Psoas muscle (tissue), 8 donors: ENCODE results near the gene CCNY. TPM values are rescaled to one million over a fixed set of nuclear protein-coding genes. Genes with fewer than 3 reads are reported as not detected.

Source experiments
- ATAC-seq, 4 donors: fragments of 200-7000 bp; cut with Tn5 transposase; one replicate each; pipeline ENCODE4 v1.9.1; 2020; ENCODE audit warnings: moderate library complexity in 3 of 4, mild to moderate bottlenecking in 2 of 4
- DNase-seq, 2 donors: peaks; one replicate each; pipeline ENCODE4 v3.0.0-alpha.2; 2020
- H3K27ac ChIP-seq: fragments of 200-600 bp; one replicate; pipeline ENCODE4 v1.8.0; 2022
- H3K27me3 ChIP-seq, 3 donors: fragments of 200-600 bp in 1 of 3; one replicate each; pipeline versions ENCODE4 v1.6.1 to v1.8.0; 2013 to 2022; ENCODE audit warnings: low read length in 2 of 3, mild to moderate bottlenecking in 2 of 3, moderate library complexity in 1 of 3; ENCODE audit not compliant: insufficient read depth in 3 of 3
- H3K36me3 ChIP-seq, 2 donors: fragments of 200-600 bp in 1 of 2; one replicate each; pipeline versions ENCODE4 v1.6.1 to v1.8.0; 2013 to 2022; ENCODE audit warnings: low read depth in 1 of 2, mild to moderate bottlenecking in 1 of 2, moderate library complexity in 1 of 2; ENCODE audit not compliant: insufficient read depth in 1 of 2
- H3K4me1 ChIP-seq: fragments of 200-600 bp; one replicate; pipeline ENCODE4 v1.8.0; 2022
- H3K4me3 ChIP-seq: fragments of 200-600 bp; one replicate; pipeline ENCODE4 v1.8.0; 2022; ENCODE audit warnings: mild to moderate bottlenecking
- H3K9me3 ChIP-seq: fragments of 200-600 bp; one replicate; pipeline ENCODE4 v1.8.0; 2022
- WGBS, 3 donors: extraction: QIAGEN DNeasy Blood & Tissue Kit; methylation state at CpG; one replicate each; pipeline versions ENCODE4 v1.1.6 to v1.1.7; 2013; 5-methylcytosine and 5-hydroxymethylcytosine counted together
- intact Hi-C, 2 donors: fragments of 100-400 bp; cut with DNase I; formaldehyde crosslinking; loops; one replicate each; pipeline versions ENCODE4 v1.11.0 to v1.14.2; 2022
- polyA plus RNA-seq, 3 donors: library from polyadenylated mRNA; stranded (reverse); fragments of 200-250 nt; gene quantifications; one replicate each; pipeline ENCODE4 v1.2.3, GENCODE V29; 2013
- total RNA-seq, 4 donors: library from RNA; stranded (reverse); fragmentation: NEBNext Ultra II Directional in 2 of 4; extraction: Animal tissue kit (Norgen Biotek cat#: 25700) in 2 of 4; gene quantifications; one replicate each; pipeline versions ENCODE4 v1.2.1 to v1.2.4, GENCODE V29; 2021 to 2023
- TF ChIP-seq, protein P1 (sequence below): fragments of 200-600 bp; IDR thresholded peaks from one replicate; pipeline ENCODE4 v1.8.0; 2022; ENCODE audit warnings: antibody characterized with exemption
- donor health status: healthy with polysubstance abuse.
- donor health status: DM: no; HTN: no; CAD: no; lungs with moderate emphysema.
- donor health status: Bipolar disorder and iron deficiency.
- donor health status: healthy.
- donor health status: DM: yes; HTN: yes; CAD: no.
- donor health status: DM: no; HTN: no; CAD: no.
- donor health status: DM: no; HTN: no; CAD: no.
- donor health status: DM: yes; HTN: yes; CAD: no.

The CCNY gene
- total and polyA plus RNA-seq, 7 donors = 21.2 to 55.8 (median 47.0) TPM

DNA sequence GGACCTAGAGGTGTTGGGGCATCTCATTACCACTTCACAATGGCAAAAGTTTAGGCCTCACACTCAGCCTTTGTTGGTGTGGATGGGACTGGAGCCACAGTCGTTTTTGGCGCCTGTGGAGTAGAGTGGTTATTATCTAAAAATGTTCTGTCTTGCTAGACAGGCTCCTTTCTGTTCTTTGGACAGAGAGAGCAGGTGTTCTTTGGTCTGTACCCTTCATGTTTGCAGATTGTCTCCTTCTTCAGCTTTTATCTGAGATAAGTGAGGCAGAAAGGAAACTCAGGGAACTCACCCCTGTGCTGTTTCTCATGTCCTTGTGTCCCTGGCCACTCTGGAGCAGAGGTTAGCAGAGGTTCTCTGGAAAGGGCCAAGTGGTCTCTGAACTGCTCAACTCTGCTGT is 103.7 kb downstream of the CCNY start:
- Histone ChIP-seq H3K4me3 (no peak overlapping the region), H3K4me1 (peaks cover 2% of the 10 kb centered on the region), H3K36me3 (no peaks in the 10 kb centered on the region), H3K27me3 (no peaks in the 10 kb centered on the region), H3K9me3 (peaks cover 19% of the 10 kb centered on the region), H3K27ac (no peak overlapping the region)
- TF ChIP-seq, protein P1, sequence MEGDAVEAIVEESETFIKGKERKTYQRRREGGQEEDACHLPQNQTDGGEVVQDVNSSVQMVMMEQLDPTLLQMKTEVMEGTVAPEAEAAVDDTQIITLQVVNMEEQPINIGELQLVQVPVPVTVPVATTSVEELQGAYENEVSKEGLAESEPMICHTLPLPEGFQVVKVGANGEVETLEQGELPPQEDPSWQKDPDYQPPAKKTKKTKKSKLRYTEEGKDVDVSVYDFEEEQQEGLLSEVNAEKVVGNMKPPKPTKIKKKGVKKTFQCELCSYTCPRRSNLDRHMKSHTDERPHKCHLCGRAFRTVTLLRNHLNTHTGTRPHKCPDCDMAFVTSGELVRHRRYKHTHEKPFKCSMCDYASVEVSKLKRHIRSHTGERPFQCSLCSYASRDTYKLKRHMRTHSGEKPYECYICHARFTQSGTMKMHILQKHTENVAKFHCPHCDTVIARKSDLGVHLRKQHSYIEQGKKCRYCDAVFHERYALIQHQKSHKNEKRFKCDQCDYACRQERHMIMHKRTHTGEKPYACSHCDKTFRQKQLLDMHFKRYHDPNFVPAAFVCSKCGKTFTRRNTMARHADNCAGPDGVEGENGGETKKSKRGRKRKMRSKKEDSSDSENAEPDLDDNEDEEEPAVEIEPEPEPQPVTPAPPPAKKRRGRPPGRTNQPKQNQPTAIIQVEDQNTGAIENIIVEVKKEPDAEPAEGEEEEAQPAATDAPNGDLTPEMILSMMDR = no peak
- 80 to 88% (median 87%) methylated on average over 2 of the region's 2 CpGs for WGBS, 3 donors
- DNase-seq (no peak), ATAC-seq (no peak)
- intact Hi-C loops = no loop called here

DNA sequence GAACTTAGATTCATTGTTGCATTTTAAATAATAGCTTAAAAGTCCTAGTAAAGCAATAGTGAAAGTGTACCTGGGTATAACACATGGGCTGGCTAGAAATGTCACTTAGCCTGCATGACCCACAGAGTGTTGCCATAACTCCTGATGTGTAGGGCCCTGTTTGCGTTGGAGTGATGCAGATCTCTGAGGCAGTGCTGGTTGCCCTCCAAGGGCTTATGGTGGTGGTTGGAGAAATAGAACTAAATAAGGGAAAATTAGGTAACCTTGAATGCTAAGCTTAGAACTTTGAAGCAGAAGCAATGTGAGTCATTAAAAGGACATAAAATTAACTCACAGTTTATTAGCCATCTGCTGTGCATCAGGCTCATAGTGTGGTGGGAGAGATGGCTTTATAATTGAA is 105.7 kb downstream of the CCNY start:
- Histone ChIP-seq H3K4me3 (no peak overlapping the region), H3K4me1 (peaks cover 17% of the 10 kb centered on the region), H3K36me3 (no peaks in the 10 kb centered on the region), H3K27me3 (no peaks in the 10 kb centered on the region), H3K9me3 (peaks cover 19% of the 10 kb centered on the region), H3K27ac (peak overlapping the region; percentile 7)
- TF ChIP-seq, protein P1 = no peak
- ATAC-seq = no peak
- 93 to 97% (median 97%) methylated on average over 1 of the region's 1 CpG for WGBS, 3 donors
- no peak for DNase-seq
- intact Hi-C loops = no loop called here

DNA sequence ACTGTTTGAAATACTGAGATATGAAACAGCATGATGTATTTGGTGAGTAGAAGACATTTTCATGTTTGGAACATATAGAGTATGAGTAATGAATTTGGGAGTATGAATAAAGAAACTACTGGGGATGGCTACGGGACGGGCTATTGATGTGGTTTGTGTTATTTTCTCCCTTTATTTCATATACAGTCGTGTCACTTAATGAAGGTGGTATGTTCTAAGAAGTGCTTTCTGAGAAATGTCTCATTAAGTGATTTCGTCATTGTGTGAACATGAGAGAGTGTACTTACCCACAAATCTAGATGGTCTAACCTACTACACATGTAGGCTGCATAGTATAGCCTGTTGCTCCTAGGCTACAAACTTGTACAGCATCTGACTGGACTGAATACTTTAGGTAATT is 106.3 kb downstream of the CCNY start:
- Histone ChIP-seq H3K27me3 (no peaks in the 10 kb centered on the region), H3K4me3 (no peak overlapping the region), H3K27ac (no peak overlapping the region), H3K36me3 (no peaks in the 10 kb centered on the region), H3K4me1 (peaks cover 23% of the 10 kb centered on the region), H3K9me3 (peaks cover 19% of the 10 kb centered on the region)
- no peak for DNase-seq
- TF ChIP-seq, protein P1 = no peak
- intact Hi-C loops = no loop called here
- 94 to 99% (median 98%) methylated on average over 4 of the region's 4 CpGs for WGBS, 3 donors
- ATAC-seq = no peak

DNA sequence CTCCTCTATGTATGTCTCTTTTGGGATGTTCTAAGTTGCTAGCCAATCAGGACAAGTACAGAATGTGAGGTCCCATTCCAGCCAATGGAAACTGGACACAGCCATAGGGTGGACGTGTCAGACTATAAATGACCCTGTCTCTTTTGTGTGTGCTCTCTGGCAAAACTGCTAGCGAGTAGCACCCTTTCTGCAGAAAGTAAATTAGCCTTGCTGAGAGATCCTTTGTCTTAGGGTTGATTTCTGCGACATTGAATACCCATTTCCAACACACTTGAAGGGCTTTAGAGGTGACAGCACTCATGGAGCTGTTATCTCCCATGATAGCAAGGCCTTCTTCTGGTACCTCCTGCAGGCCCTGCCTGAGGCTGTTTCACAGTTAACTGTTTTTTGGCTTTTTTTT is 107.5 kb downstream of the CCNY start:
- intact Hi-C loops = no loop called here
- no peak for DNase-seq
- Histone ChIP-seq H3K4me3 (no peak overlapping the region), H3K9me3 (peaks cover 16% of the 10 kb centered on the region), H3K27ac (no peak overlapping the region), H3K27me3 (no peaks in the 10 kb centered on the region), H3K36me3 (no peaks in the 10 kb centered on the region), H3K4me1 (peaks cover 35% of the 10 kb centered on the region)
- TF ChIP-seq, protein P1 = no peak
- WGBS, 3 donors = 94 to 97% (median 96%) methylated on average over 3 of the region's 3 CpGs
- ATAC-seq = no peak

DNA sequence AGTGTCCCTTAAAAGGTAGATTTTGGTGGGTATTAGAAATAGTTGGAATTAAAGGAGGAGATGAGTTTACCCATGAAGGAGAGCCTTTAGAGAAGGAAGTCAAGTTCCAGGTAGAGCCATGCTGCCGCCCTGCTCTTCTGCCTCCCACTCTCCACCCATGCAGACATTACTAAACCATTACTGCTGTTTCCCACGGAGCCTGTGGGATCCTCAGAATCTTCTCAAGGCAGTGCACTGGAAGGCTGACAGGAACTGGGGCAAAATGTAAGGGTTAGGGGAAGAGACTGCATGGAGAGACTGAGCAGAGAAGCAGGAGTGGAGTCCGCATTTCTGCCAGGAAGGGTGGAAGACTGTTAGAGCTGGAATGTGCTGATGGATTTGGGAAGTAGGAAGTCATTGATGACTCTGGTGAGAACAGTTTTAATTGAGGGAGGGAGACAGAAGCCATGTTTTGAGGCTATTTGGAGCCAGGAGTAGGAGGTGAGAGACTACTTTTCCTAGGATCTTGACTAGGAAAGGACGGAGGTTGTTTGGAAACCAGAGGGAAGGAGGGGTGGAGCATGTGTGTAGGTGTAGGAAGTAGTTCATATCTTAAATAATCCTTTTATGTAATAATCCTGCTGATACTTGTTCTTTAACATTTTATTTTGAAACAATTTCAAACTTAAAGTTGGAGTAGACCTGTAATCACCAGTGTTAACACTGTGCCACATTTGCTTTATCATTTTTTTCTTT is 109.0 kb downstream of the CCNY start:
- H3K4me3 ChIP-seq = no peak overlapping the region
- H3K4me1 ChIP-seq = peaks cover 42% of the 10 kb centered on the region
- no peaks in the 10 kb centered on the region for H3K36me3 ChIP-seq
- peaks cover 14% of the 10 kb centered on the region for H3K9me3 ChIP-seq
- intact Hi-C loops = no loop called here
- no peak for ATAC-seq
- H3K27me3 ChIP-seq = no peaks in the 10 kb centered on the region
- 83 to 85% (median 84%) methylated on average over 4 of the region's 4 CpGs for WGBS, 3 donors
- TF ChIP-seq, protein P1 = no peak
- DNase-seq = no peak
- peak overlapping the region; percentile 47 for H3K27ac ChIP-seq
